Left ventricle myocardium inferior (tissue), 1 donor: ENCODE measurements around the gene PPP1R14B. TPM values are rescaled to one million over a fixed set of nuclear protein-coding genes. Genes with fewer than 3 reads are reported as not detected.

Experiments used
- DNase-seq: peaks from one replicate; pipeline ENCODE4 v3.0.0-alpha.2; 2020
- H3K27ac ChIP-seq: fragments of 200-600 bp; replicated peaks from 2 replicates; pipeline ENCODE4 v1.8.0; 2021
- H3K27me3 ChIP-seq: fragments of 200-600 bp; 2 replicates; pipeline ENCODE4 v1.8.0; 2021; ENCODE audit warnings: low read depth
- H3K36me3 ChIP-seq: fragments of 200-600 bp; 2 replicates; pipeline ENCODE4 v1.8.0; 2021
- H3K4me1 ChIP-seq: fragments of 200-600 bp; 2 replicates; pipeline ENCODE4 v1.8.0; 2021
- H3K4me3 ChIP-seq: fragments of 200-600 bp; 2 replicates; pipeline ENCODE4 v1.8.0; 2021; ENCODE audit warnings: mild to moderate bottlenecking, moderate library complexity
- H3K9me3 ChIP-seq: fragments of 200-600 bp; replicated peaks from 2 replicates; pipeline ENCODE4 v1.8.0; 2021
- CTCF ChIP-seq: fragments of 200-600 bp; IDR thresholded peaks from 2 replicates; pipeline ENCODE4 v1.8.0; 2021; ENCODE audit warnings: antibody characterized with exemption, mild to moderate bottlenecking, borderline replicate concordance
- intact Hi-C: fragments of 100-400 bp; cut with micrococcal nuclease; formaldehyde crosslinking; loops from one replicate; pipeline ENCODE4 v1.11.0; 2022
- total RNA-seq: library from RNA; stranded (reverse); fragmentation: NEBNext Ultra II Directional; extraction: Animal tissue kit (Norgen Biotek cat#: 25700); gene quantifications from one replicate; pipeline ENCODE4 v1.2.1, GENCODE V29; 2021
- donor health status: DM: no; HTN: yes; CAD: no; lungs with severe emphysema.

The PPP1R14B gene
- total RNA-seq, 1 donor from 2014 or later: 102 TPM

- TF ChIP-seq CTCF: no peak
- Histone ChIP-seq H3K27me3 (no peaks in the 10 kb centered on the region), H3K9me3 (no peaks in the 10 kb centered on the region), H3K27ac (no peak overlapping the region), H3K4me1 (peaks cover 19% of the 10 kb centered on the region), H3K4me3 (no peak overlapping the region), H3K36me3 (peaks cover 76% of the 10 kb centered on the region)
- intact Hi-C loops: no loop called here
- DNase-seq: no peak
These were observed 16.5 kb upstream of the PPP1R14B start for GRCh38 chr11:64263021-64263946.

GRCh38 chr11:64262271-64263002 is 15.7 kb upstream of the PPP1R14B start:
- DNase-seq: no peak
- intact Hi-C loops: no loop called here
- peaks cover 84% of the 10 kb centered on the region for H3K36me3 ChIP-seq

GRCh38 chr11:64261556-64262080 is 14.9 kb upstream of the PPP1R14B start:
- no peak for TF ChIP-seq CTCF
- no peak overlapping the region for H3K27ac ChIP-seq
- peaks cover 2% of the 10 kb centered on the region for H3K4me1 ChIP-seq
- peaks cover 89% of the 10 kb centered on the region for H3K36me3 ChIP-seq
- DNase-seq: no peak
- intact Hi-C loops: no loop called here
- no peaks in the 10 kb centered on the region for H3K9me3 ChIP-seq
- no peaks in the 10 kb centered on the region for H3K27me3 ChIP-seq
- H3K4me3 ChIP-seq: no peak overlapping the region

More at GRCh38 chr11:64262271-64263002, 15.7 kb upstream of the PPP1R14B start:
- no peaks in the 10 kb centered on the region for H3K9me3 ChIP-seq
- peaks cover 10% of the 10 kb centered on the region for H3K4me1 ChIP-seq
- no peak for TF ChIP-seq CTCF
- H3K27me3 ChIP-seq: no peaks in the 10 kb centered on the region
- no peak overlapping the region for H3K27ac ChIP-seq
- no peak overlapping the region for H3K4me3 ChIP-seq

GRCh38 chr11:64260147-64260708 is 13.5 kb upstream of the PPP1R14B start:
- H3K36me3 ChIP-seq: peaks cover 90% of the 10 kb centered on the region

More at GRCh38 chr11:64260147-64260708, 13.5 kb upstream of the PPP1R14B start:
- Histone ChIP-seq H3K4me1 (no peaks in the 10 kb centered on the region), H3K9me3 (no peaks in the 10 kb centered on the region), H3K27ac (no peak overlapping the region), H3K27me3 (no peaks in the 10 kb centered on the region), H3K4me3 (no peak overlapping the region)
- TF ChIP-seq CTCF: no peak
- intact Hi-C loops: no loop called here
- no peak for DNase-seq
